ENCODE data around the gene PROCR. TPM values are rescaled to one million over a fixed set of nuclear protein-coding genes. Genes with fewer than 3 reads are reported as not detected.

Gene PROCR
- total RNA-seq = 1 to 10 TPM; 2.1 to 2.4 TPM

DNA sequence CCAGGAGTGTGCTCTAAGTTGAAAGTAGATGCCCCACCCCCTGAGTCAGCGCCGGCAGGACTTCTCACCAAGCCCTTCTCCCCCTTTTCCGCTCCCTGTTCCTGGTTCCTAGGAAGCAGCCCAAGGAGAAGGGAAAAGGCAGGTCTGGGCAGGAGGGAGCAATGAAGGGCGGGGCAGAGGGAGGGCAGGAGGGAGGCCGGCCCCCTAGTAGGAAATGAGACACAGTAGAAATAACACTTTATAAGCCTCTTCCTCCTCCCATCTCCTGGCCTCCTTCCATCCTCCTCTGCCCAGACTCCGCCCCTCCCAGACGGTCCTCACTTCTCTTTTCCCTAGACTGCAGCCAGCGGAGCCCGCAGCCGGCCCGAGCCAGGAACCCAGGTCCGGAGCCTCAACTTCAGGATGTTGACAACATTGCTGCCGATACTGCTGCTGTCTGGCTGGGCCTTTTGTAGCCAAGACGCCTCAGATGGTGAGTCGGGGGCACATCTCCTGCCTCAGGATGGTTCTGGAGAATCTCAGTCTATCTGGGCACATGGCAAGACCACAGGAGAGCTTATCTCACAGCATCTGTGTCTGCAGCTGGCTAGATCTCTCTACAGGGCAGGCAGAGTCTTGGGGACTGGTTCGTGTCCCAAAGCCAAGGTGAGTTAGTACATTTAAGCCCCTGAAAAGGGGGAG lies at the start of gene PROCR:
Gene PROCR (plus strand): TSS at position 320 of the 681 bp plus-strand sequence. CDS start 83 bp downstream, at position 403.
- peak within 1 kb of the TSS; percentile 88 for H3K4me3 Mint-ChIP-seq
- DNase-seq = peak; percentile 41
- ATAC-seq (ENCODE audit: low read depth) = peak; percentile 79
- POLR2A ChIA-PET = no interaction called here
- peaks cover 2% of the 10 kb centered on the region for H3K36me3 Mint-ChIP-seq
- peaks cover 14% of the 10 kb centered on the region for H3K4me1 Mint-ChIP-seq
- H3K27me3 Mint-ChIP-seq = no peaks in the 10 kb centered on the region
- no peaks in the 10 kb centered on the region for H3K9me3 Mint-ChIP-seq
- peak within 1 kb of the TSS; percentile 78 for H3K27ac Mint-ChIP-seq

- H3K27ac Mint-ChIP-seq = no peak overlapping the region
- ATAC-seq (ENCODE audit: low read depth) = no peak
- no peaks in the 10 kb centered on the region for H3K27me3 Mint-ChIP-seq
- H3K4me1 Mint-ChIP-seq = peaks cover 2% of the 10 kb centered on the region
- POLR2A ChIA-PET = no interaction called here
- DNase-seq = no peak
- H3K4me3 Mint-ChIP-seq = no peak overlapping the region
- H3K36me3 Mint-ChIP-seq = peaks cover 19% of the 10 kb centered on the region
- H3K9me3 Mint-ChIP-seq = no peaks in the 10 kb centered on the region
These were observed 49.0 kb upstream of the PROCR start for GRCh38 chr20:35122756-35123405.

DNA sequence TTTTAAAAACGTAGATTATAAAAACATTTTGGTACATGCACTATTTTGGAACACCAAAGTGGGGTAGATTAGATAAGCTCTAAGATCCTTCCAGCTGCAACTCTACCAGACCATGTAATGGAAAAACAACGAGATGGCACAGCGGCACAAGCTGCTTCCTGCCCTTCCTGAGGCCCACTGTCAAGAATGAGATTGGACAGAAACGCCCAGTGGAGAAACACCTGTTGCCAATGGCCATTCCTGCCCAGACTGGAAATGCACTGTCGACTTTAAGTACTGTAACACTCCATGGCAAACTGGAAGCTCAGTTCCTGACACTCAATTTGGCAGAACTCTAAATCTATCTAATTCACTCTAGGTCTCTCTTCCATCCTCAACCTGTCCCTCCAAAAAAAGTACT lies 46.1 kb upstream of the PROCR start:
- POLR2A ChIA-PET = no interaction called here
- Mint-ChIP-seq H3K4me3 (no peak overlapping the region), H3K36me3 (peaks cover 17% of the 10 kb centered on the region), H3K27me3 (no peaks in the 10 kb centered on the region), H3K9me3 (no peaks in the 10 kb centered on the region), H3K4me1 (no peaks in the 10 kb centered on the region), H3K27ac (no peak overlapping the region)
- DNase-seq (no peak), ATAC-seq (ENCODE audit: low read depth) (no peak)

DNA sequence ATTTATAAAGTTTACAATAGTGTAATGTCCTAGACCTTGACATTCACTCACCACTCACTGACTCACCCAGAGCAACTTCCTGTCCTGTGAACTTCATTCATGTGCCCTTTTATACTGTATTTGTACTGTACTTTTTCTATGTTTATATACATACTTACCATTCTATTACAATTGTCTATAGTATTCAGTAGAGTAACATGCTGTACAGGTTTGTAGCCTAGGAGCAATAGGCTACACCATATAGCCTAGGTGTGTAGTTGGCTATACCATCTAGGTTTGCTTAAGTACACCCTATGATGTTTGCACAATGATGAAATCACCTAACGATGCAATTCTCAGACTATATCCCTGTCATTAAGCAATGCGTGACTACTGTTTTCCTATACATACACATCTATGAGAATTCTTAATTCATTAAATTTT lies 42.2 kb upstream of the PROCR start:
- H3K4me3 Mint-ChIP-seq = no peak overlapping the region
- H3K27ac Mint-ChIP-seq = no peak overlapping the region
- POLR2A ChIA-PET = no interaction called here
- ATAC-seq (ENCODE audit: low read depth) = peak; percentile 54
- H3K9me3 Mint-ChIP-seq = no peaks in the 10 kb centered on the region
- no peaks in the 10 kb centered on the region for H3K27me3 Mint-ChIP-seq
- peaks cover 13% of the 10 kb centered on the region for H3K36me3 Mint-ChIP-seq
- no peaks in the 10 kb centered on the region for H3K4me1 Mint-ChIP-seq
- DNase-seq = no peak

- Mint-ChIP-seq H3K9me3 (no peaks in the 10 kb centered on the region), H3K27ac (no peak overlapping the region), H3K4me3 (no peak overlapping the region), H3K4me1 (no peaks in the 10 kb centered on the region), H3K36me3 (peaks cover 16% of the 10 kb centered on the region), H3K27me3 (no peaks in the 10 kb centered on the region)
- DNase-seq = no peak
- ATAC-seq (ENCODE audit: low read depth) = no peak
- POLR2A ChIA-PET = no interaction called here
These were observed 39.9 kb upstream of the PROCR start for GRCh38 chr20:35131934-35132333.

GRCh38 chr20:35133031-35133430 lies 38.8 kb upstream of the PROCR start:
- peaks cover 18% of the 10 kb centered on the region for H3K36me3 Mint-ChIP-seq
- H3K4me3 Mint-ChIP-seq = no peak overlapping the region
- H3K4me1 Mint-ChIP-seq = no peaks in the 10 kb centered on the region
- DNase-seq = no peak
- H3K9me3 Mint-ChIP-seq = no peaks in the 10 kb centered on the region
- POLR2A ChIA-PET = no interaction called here
- no peak overlapping the region for H3K27ac Mint-ChIP-seq
- ATAC-seq (ENCODE audit: low read depth) = no peak
- no peaks in the 10 kb centered on the region for H3K27me3 Mint-ChIP-seq

DNA sequence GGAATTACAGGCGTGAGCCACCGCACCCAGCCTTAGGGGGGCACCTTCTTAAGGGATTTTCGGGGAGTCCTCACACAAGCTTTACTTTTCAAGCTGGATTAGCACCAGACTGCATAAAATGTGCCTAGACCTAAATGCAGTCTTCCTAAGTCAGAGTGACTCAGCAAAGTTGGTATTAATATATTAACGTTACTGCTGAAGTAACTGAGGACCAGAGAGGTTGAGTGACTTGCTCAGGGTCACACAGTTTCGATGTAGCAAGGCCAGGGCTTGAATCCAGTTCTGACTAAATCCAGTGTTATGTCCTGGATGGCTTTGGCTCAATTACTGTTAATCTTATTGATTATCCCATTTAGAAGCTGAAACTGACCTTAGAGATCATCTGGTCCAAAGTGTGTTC lies 38.1 kb upstream of the PROCR start:
- H3K27ac Mint-ChIP-seq = no peak overlapping the region
- no peak overlapping the region for H3K4me3 Mint-ChIP-seq
- peaks cover 18% of the 10 kb centered on the region for H3K36me3 Mint-ChIP-seq
- no peaks in the 10 kb centered on the region for H3K4me1 Mint-ChIP-seq
- DNase-seq (no peak), ATAC-seq (ENCODE audit: low read depth) (no peak)
- POLR2A ChIA-PET = no interaction called here
- no peaks in the 10 kb centered on the region for H3K9me3 Mint-ChIP-seq
- no peaks in the 10 kb centered on the region for H3K27me3 Mint-ChIP-seq

GRCh38 chr20:35134472-35134871 lies 37.4 kb upstream of the PROCR start:
- DNase-seq (no peak), ATAC-seq (ENCODE audit: low read depth) (no peak)
- POLR2A ChIA-PET = no interaction called here
- Mint-ChIP-seq H3K27ac (no peak overlapping the region), H3K27me3 (no peaks in the 10 kb centered on the region), H3K4me1 (no peaks in the 10 kb centered on the region), H3K9me3 (no peaks in the 10 kb centered on the region), H3K4me3 (no peak overlapping the region), H3K36me3 (peaks cover 18% of the 10 kb centered on the region)

- no peak overlapping the region for H3K4me3 Mint-ChIP-seq
- no peaks in the 10 kb centered on the region for H3K4me1 Mint-ChIP-seq
- ATAC-seq (ENCODE audit: low read depth) = no peak
- DNase-seq = no peak
- H3K27ac Mint-ChIP-seq = no peak overlapping the region
- POLR2A ChIA-PET = no interaction called here
- H3K9me3 Mint-ChIP-seq = no peaks in the 10 kb centered on the region
- peaks cover 18% of the 10 kb centered on the region for H3K36me3 Mint-ChIP-seq
- no peaks in the 10 kb centered on the region for H3K27me3 Mint-ChIP-seq
These were observed 37.0 kb upstream of the PROCR start for GRCh38 chr20:35134880-35135279.

DNA sequence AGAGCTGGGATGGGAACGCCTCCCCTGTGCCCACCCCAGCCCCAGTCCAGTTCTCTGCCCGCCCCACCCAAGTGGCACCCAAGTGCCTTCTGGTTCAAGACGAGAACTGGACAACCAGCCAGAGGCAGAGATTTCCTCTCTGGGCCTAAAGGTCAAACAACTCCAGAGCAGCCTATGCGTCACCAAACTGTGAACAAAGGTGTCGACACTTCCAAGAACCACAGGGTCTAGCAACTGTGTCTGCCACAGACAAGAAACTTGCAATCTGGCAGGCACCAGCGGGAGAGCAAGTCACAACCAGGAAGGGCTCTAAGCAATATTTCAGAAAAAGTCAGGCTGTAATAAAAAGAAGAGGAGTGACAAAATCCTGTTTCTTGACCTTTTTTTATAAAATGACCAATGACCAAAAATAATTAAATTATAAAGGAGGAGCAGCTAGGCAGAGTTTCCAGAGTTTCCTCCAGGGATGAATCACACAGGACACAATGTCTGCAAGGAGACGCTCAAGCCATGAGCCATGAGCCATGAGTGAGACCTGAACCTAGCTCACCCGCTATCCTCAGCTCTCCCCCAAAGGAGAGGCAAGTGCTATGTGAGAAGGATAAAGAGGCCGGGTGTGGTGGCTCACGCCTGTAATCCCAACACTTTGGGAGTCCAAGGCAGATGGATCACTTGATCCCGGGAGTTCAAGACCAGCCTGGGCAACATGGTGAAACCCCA lies 35.8 kb upstream of the PROCR start:
- Mint-ChIP-seq H3K4me1 (peaks cover 2% of the 10 kb centered on the region), H3K4me3 (no peak overlapping the region), H3K9me3 (no peaks in the 10 kb centered on the region), H3K27me3 (no peaks in the 10 kb centered on the region), H3K27ac (no peak overlapping the region), H3K36me3 (peaks cover 14% of the 10 kb centered on the region)
- no peak for DNase-seq
- POLR2A ChIA-PET = no interaction called here
- no peak for ATAC-seq (ENCODE audit: low read depth)

DNA sequence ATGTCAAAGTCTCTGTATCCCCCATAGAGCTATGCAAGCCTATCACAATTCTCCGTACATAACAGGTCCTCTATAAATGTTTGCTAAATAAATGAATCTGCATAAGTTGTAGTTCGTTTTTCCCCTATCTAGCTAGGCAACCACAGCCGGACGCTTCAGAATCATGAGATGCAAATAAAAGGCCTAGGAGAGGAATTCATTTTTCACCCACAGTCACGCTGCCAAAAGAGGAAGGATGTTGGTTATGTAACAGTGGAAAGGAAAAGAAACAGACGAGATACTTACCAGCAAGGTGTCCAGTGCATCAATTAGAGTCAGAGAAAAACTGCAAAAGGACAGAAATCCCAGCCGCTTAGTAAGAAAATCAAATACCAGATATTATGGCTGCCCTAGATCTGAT lies 27.2 kb upstream of the PROCR start:
- ATAC-seq (ENCODE audit: low read depth) (no peak), DNase-seq (no peak)
- Mint-ChIP-seq H3K27me3 (no peaks in the 10 kb centered on the region), H3K36me3 (peaks cover 12% of the 10 kb centered on the region), H3K4me1 (peaks cover 25% of the 10 kb centered on the region), H3K27ac (peak overlapping the region; percentile 16), H3K4me3 (no peak overlapping the region), H3K9me3 (no peaks in the 10 kb centered on the region)
- POLR2A ChIA-PET = interaction anchor here (0.5 kb wide), 1 partner anchor 256 kb away, joined by 4 read pairs; no protein-coding TSS in a partner anchor

DNA sequence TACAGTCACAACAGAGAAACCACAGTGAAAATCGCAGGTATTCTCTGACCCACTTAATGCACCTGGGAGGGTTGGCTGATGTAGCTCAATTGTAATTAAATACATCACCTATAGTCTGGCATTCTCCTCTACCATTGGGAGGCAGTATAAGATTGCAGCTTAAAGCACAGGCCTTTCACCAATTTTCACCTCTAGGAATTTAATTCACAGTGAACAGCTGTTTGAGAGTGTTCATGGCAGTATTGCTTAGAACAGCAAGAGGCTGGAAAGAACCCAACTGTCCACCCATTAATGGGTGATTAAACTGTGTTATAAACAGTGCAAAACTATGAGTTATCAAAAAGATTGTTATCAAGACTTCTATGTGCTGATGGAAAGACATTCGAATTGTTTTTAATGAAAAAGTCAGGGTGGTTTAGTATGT lies 26.7 kb upstream of the PROCR start:
- H3K36me3 Mint-ChIP-seq = peaks cover 12% of the 10 kb centered on the region
- POLR2A ChIA-PET = interaction anchor here (0.5 kb wide), 1 partner anchor 257 kb away, joined by 4 read pairs; no protein-coding TSS in a partner anchor
- peak overlapping the region; percentile 30 for H3K27ac Mint-ChIP-seq
- H3K4me1 Mint-ChIP-seq = peaks cover 25% of the 10 kb centered on the region
- H3K4me3 Mint-ChIP-seq = peak overlapping the region; percentile 29
- H3K27me3 Mint-ChIP-seq = no peaks in the 10 kb centered on the region
- no peak for DNase-seq
- no peak for ATAC-seq (ENCODE audit: low read depth)
- H3K9me3 Mint-ChIP-seq = no peaks in the 10 kb centered on the region

- H3K4me3 Mint-ChIP-seq = peak overlapping the region; percentile 92
- DNase-seq = no peak
- POLR2A ChIA-PET = interaction anchor here (0.9 to 2.2 kb wide), 8 partner anchors 8 to 138 kb away, joined by 3 to 10 read pairs (median 4); partner anchors contain the start of genes EIF6 and MMP24OS
- peak overlapping the region; percentile 79 for H3K27ac Mint-ChIP-seq
- H3K27me3 Mint-ChIP-seq = no peaks in the 10 kb centered on the region
- H3K4me1 Mint-ChIP-seq = peaks cover 22% of the 10 kb centered on the region
- H3K9me3 Mint-ChIP-seq = no peaks in the 10 kb centered on the region
- ATAC-seq (ENCODE audit: low read depth) = peak; percentile 6
- H3K36me3 Mint-ChIP-seq = peaks cover 8% of the 10 kb centered on the region
These were observed 25.5 kb upstream of the PROCR start for GRCh38 chr20:35146299-35146919.
